H1 (cell line): ENCODE measurements around the gene DOK6. TPM values are rescaled to one million over a fixed set of nuclear protein-coding genes. Genes with fewer than 3 reads are reported as not detected.

ENCODE experiments used
- BRCA1 ChIP-seq: IDR thresholded peaks from 2 replicates; pipeline ENCODE4 v1.6.1; 2012; ENCODE audit warnings: low read depth, low read length, improper control_type of control experiment
- CBX5 ChIP-seq: fragments of 300-800, 300-1000 bp; sonication (generic); IDR thresholded peaks from 2 replicates; pipeline ENCODE4 v1.7.1; 2016; ENCODE audit warnings: antibody characterized with exemption, low read length, low read depth
- EZH2 ChIP-seq: fragments of 200-600 bp; sonication (generic); IDR thresholded peaks from 2 replicates; pipeline ENCODE4 v1.7.1; 2012; ENCODE audit warnings: low read depth, mild to moderate bottlenecking, moderate library complexity, low read length, inconsistent platforms; ENCODE audit not compliant: severe bottlenecking
- JUND ChIP-seq: IDR thresholded peaks from 2 replicates; pipeline ENCODE4 v1.6.1; 2011; ENCODE audit warnings: mild to moderate bottlenecking, improper control_type of control experiment, low read length
- MAX ChIP-seq: IDR thresholded peaks from 2 replicates; pipeline ENCODE4 v1.6.1; 2012; ENCODE audit warnings: inconsistent platforms
- NANOG ChIP-seq: IDR thresholded peaks from 2 replicates; pipeline ENCODE4 v1.6.1; 2011; ENCODE audit warnings: low read length, low read depth, mild to moderate bottlenecking, inconsistent platforms; ENCODE audit not compliant: insufficient read depth, poor library complexity, severe bottlenecking
- NRF1 ChIP-seq: IDR thresholded peaks from 2 replicates; pipeline ENCODE4 v1.6.1; 2011; ENCODE audit warnings: mild to moderate bottlenecking, low read depth, low read length, improper control_type of control experiment
- POU5F1 ChIP-seq: IDR thresholded peaks from 2 replicates; pipeline ENCODE4 v1.6.1; 2011; ENCODE audit warnings: low read depth, mild to moderate bottlenecking, low read length, moderate library complexity
- RXRA ChIP-seq: IDR thresholded peaks from 2 replicates; pipeline ENCODE4 v1.6.1; 2011; ENCODE audit warnings: low read depth, mild to moderate bottlenecking, low read length, moderate library complexity; ENCODE audit not compliant: insufficient read depth
- SIRT6 ChIP-seq: IDR thresholded peaks from one replicate; pipeline ENCODE4 v1.7.1; 2012; ENCODE audit warnings: low read length, inconsistent platforms
- SP1 ChIP-seq: IDR thresholded peaks from 2 replicates; pipeline ENCODE4 v1.6.1; 2011; ENCODE audit warnings: low read depth, low read length
- polyA plus RNA-seq, 7 experiments: library from polyadenylated mRNA; depleted of rRNA in 3 of 7; stranded (reverse) in 5 of 7; unstranded in 2 of 7; fragments of >200 nt in 5 of 7; fragments of 200-250 nt in 2 of 7; gene quantifications; 1 replicate in 5 of 7; 2 replicates in 1 of 7; 4 replicates in 1 of 7; pipeline versions ENCODE4 v1.2.1 to v1.2.3, GENCODE V29; 2011 to 2013; ENCODE audit warnings: missing spikeins in 2 of 7, mixed read lengths in 2 of 7
- total RNA-seq: library from RNA; stranded (reverse); fragmentation: NEBNext Ultra II Directional; extraction: Animal tissue kit (Norgen Biotek cat#: 25700); gene quantifications from 2 replicates; pipeline ENCODE4 v1.2.1, GENCODE V29; 2021

The DOK6 gene
- total and polyA plus RNA-seq, 2 of the 8 experiments (the other 6 are each of a cell fraction or from before 2014, with no cell fraction given): 0.33 to 0.50 TPM

GRCh38 chr18:69758458-69758857, 357.8 kb downstream of the DOK6 start (continued):
- no peak for TF ChIP-seq RXRA
- TF ChIP-seq BRCA1: no peak
- TF ChIP-seq SIRT6: no peak
- no peak for TF ChIP-seq NANOG
- no peak for TF ChIP-seq CBX5
- TF ChIP-seq NRF1: no peak
- no peak for TF ChIP-seq EZH2
- no peak for TF ChIP-seq MAX
- no peak for TF ChIP-seq POU5F1
- no peak for TF ChIP-seq SP1
- TF ChIP-seq JUND: no peak
